Measurements from ENCODE around the gene ELOVL6.

ELOVL6 gene

DNA sequence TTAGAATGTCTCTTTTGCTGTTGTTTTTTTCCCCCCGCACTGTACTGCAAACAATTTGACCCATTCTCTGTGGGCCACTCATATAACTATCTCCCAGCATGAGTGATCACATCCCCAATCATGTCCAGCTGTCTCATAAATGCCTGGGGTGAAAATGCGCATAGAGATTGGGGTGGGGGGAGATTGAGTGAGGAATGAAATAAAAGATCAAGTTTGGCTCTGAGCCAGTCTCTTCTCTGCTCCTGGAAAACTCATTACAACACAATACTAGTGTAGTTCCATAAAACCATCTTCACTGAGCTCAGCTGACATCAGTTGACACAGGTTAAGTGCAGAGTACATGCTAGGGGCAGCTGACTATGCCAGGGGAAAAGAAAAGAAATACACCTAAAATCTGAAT is 188.9 kb downstream of the ELOVL6 start:
- no peak for DNase-seq (ENCODE audit: low read depth)
- TF ChIP-seq, protein P1, sequence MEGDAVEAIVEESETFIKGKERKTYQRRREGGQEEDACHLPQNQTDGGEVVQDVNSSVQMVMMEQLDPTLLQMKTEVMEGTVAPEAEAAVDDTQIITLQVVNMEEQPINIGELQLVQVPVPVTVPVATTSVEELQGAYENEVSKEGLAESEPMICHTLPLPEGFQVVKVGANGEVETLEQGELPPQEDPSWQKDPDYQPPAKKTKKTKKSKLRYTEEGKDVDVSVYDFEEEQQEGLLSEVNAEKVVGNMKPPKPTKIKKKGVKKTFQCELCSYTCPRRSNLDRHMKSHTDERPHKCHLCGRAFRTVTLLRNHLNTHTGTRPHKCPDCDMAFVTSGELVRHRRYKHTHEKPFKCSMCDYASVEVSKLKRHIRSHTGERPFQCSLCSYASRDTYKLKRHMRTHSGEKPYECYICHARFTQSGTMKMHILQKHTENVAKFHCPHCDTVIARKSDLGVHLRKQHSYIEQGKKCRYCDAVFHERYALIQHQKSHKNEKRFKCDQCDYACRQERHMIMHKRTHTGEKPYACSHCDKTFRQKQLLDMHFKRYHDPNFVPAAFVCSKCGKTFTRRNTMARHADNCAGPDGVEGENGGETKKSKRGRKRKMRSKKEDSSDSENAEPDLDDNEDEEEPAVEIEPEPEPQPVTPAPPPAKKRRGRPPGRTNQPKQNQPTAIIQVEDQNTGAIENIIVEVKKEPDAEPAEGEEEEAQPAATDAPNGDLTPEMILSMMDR (IDR thresholded peaks at IDR 0.05; ENCODE audit: control insufficient read depth, insufficient read depth, low read depth, low read length, missing control alignments): no peak
- H3K4me3 ChIP-seq (ENCODE audit: control insufficient read depth, low read depth, low read length): no peak overlapping the region

DNA sequence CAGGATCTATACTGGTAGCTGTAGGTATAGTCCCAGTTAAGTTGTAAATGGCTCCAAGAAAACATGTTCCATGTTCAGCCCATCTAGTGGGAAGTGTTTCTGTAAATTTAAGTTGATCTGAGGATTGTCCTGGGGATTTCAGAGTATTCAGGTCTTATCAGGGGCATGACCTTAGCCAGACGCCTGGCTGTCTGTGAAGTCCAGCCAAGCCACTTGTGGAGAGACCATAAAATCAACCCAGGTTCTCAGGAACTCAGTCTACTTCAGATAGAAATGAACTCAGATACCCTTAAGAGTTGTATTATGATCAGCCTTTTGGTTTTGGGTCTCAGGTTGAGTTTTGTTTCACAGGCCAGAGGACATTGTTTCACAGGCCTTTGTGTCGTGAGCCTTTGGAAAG is 189.9 kb downstream of the ELOVL6 start:
- no peak for DNase-seq (ENCODE audit: low read depth)
- TF ChIP-seq, protein P1 (IDR thresholded peaks at IDR 0.05; ENCODE audit: control insufficient read depth, insufficient read depth, low read depth, low read length, missing control alignments): no peak
- H3K4me3 ChIP-seq (ENCODE audit: control insufficient read depth, low read depth, low read length): no peak overlapping the region

DNA sequence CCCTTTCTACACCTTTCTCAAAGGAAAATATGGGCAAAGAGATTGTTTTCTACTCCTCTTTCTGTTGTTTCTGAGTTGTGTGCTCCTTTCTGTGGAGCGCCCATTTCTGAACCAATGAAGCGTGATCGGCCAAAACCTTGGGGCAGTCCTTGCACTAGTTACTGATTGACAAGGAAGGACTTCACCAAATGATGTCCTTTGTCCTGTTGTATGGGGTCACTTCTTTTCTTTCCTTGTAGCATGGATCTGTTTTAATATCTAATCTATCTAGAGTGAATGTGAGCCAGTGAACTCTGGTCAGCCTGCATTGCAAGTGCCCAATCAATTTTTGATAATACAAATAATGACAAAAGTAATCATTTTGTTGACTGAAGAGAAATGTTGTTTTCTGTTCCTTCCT is 191.2 kb downstream of the ELOVL6 start:
- no peak for DNase-seq (ENCODE audit: low read depth)
- TF ChIP-seq, protein P1 (IDR thresholded peaks at IDR 0.05; ENCODE audit: control insufficient read depth, insufficient read depth, low read depth, low read length, missing control alignments): no peak
- H3K4me3 ChIP-seq (ENCODE audit: control insufficient read depth, low read depth, low read length): no peak overlapping the region

DNA sequence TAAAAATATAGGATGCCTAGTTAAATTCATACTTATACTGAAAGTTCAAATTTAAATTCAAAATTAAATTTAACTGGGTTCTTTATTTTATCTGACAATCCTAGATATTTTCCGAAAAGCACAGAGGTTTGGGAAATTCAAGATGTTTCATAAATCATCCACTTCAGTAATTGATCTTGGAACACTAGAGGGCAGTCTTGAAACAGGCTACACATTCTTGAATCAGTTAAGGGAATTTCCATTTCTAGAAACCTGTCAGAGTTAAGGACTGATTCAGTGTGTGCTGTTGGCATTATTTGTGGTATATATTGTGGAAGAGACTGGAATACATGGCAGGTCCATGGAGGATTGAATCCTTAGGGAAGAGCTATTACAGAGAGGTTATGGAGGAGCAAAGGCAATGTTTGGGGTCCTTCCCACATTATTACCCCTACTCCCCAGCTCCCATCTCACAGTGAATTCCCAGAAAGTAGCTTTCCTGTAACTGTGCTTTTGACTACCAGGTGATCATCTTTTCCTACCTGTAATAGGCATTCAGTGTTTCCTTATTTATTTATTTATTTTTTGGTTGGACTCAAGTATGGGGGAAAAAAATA is 192.9 kb downstream of the ELOVL6 start:
- DNase-seq (ENCODE audit: low read depth): peak; percentile 52
- TF ChIP-seq, protein P1 (IDR thresholded peaks at IDR 0.05; ENCODE audit: control insufficient read depth, insufficient read depth, low read depth, low read length, missing control alignments): peak; percentile 68
- no peak overlapping the region for H3K4me3 ChIP-seq (ENCODE audit: control insufficient read depth, low read depth, low read length)

DNA sequence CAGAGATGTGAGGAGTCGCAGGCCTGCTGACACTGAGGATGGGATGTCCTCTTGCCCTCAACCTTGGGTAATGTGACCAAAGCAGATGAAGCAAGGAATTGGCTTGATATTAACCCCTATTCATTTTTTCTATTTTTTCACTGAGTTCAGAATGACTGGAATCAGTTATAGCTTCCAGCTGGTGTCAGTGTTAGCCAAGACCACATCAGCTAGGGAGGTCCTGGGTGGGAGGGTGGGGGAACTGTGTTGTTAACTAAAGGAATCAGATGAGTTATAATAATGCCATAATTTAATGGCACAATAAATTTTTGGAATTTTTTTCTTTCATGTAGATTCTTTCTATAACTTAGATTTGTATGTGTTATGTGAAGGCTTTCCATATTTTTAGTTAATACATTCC is 193.9 kb downstream of the ELOVL6 start:
- TF ChIP-seq, protein P1 (IDR thresholded peaks at IDR 0.05; ENCODE audit: control insufficient read depth, insufficient read depth, low read depth, low read length, missing control alignments): no peak
- no peak for DNase-seq (ENCODE audit: low read depth)
- H3K4me3 ChIP-seq (ENCODE audit: control insufficient read depth, low read depth, low read length): no peak overlapping the region

DNA sequence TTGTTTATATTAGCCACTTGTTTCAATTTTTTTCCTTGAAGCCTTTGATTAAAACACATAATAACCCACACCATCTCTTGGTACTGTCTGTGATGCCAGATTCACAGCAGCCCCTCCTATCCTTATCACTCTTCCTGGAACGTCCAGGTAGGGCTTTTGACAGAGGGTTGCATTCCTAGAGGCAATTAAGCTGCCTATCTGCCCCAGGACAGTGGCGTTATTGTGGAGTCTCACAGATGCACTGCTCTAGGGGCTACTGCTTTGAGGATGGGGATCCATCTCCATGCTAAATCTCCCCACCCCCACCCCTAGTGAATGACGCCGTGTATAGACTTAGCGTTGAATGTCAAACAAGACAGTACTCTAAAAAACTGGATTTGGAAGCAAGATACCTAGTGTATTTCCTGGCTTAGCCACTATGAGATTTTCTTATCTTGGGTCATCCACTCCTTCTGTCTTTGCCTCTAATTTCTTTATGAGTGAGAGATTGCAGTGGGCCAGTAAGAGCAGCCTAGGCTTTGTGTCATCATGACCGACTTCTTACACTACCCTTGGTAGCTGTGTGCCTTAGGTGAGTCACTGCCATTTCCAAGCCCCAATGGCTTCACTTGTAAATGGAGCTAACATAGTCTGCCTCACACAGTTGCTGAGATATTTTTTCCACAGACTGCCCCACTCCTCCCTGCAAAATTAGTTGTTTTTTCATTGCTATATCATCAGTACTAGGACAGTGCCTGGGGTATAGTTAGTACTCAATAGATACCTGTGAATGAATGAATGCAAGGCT is 194.8 kb downstream of the ELOVL6 start:
- H3K4me3 ChIP-seq (ENCODE audit: control insufficient read depth, low read depth, low read length): no peak overlapping the region
- no peak for DNase-seq (ENCODE audit: low read depth)
- TF ChIP-seq, protein P1 (IDR thresholded peaks at IDR 0.05; ENCODE audit: control insufficient read depth, insufficient read depth, low read depth, low read length, missing control alignments): no peak
